PC-3 (cell line): Measurements from ENCODE around the gene DPH3.

Experiments
- EZH2 ChIP-seq: fragments of 300-600 bp; sonication (generic); IDR thresholded peaks from one replicate; pipeline ENCODE4 v1.6.1; 2017; ENCODE audit warnings: antibody characterized with exemption, mild to moderate bottlenecking, low read length; ENCODE audit not compliant: unreplicated experiment
- TF ChIP-seq, protein P1 (sequence below): fragments of 300-600 bp; sonication (generic); conservative IDR thresholded peaks from 2 replicates; pipeline ENCODE4 v1.5.1; 2017; ENCODE audit warnings: antibody characterized with exemption, low read depth, mild to moderate bottlenecking, low read length

DNA sequence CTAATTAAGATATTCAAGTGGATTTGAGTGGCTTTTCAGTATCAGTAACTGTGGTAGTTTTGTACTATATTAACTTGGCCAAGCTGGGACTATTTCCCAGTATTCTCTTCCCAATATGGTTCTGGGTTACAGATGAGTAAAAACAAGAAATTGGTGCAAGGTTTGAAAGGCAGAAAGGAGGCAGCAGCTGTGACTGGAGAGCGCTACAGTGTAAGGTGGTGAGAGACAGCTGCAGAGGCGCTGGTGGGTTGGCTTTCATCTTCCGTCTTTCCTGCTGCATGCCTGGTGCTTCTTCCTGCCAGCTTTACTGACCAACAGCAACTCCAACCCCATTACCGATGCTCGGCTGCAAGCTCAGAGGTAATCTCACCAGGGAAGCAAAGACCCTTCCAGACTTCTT lies 9.8 kb downstream of the DPH3 start:
- TF ChIP-seq, protein P1, sequence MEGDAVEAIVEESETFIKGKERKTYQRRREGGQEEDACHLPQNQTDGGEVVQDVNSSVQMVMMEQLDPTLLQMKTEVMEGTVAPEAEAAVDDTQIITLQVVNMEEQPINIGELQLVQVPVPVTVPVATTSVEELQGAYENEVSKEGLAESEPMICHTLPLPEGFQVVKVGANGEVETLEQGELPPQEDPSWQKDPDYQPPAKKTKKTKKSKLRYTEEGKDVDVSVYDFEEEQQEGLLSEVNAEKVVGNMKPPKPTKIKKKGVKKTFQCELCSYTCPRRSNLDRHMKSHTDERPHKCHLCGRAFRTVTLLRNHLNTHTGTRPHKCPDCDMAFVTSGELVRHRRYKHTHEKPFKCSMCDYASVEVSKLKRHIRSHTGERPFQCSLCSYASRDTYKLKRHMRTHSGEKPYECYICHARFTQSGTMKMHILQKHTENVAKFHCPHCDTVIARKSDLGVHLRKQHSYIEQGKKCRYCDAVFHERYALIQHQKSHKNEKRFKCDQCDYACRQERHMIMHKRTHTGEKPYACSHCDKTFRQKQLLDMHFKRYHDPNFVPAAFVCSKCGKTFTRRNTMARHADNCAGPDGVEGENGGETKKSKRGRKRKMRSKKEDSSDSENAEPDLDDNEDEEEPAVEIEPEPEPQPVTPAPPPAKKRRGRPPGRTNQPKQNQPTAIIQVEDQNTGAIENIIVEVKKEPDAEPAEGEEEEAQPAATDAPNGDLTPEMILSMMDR = no peak
- TF ChIP-seq EZH2 = no peak
